Uterus (tissue), 2 donors: Measurements from ENCODE around the gene CEP55.

ENCODE experiments used
- POLR2A ChIP-seq, 2 donors: fragments of 450-650 bp; IDR thresholded peaks; one replicate each; pipeline ENCODE4 v1.6.1; 2016; ENCODE audit warnings: antibody characterized with exemption in 2 of 2, mild to moderate bottlenecking in 1 of 2, moderate library complexity in 1 of 2
- TF ChIP-seq, protein P1 (sequence below), 4 experiments: fragments of 200-600 bp in 2 of 4; fragments of 450-650 bp in 2 of 4; sonication (generic) in 2 of 4; IDR thresholded peaks; one replicate each; pipeline ENCODE4 v1.5.1; 2016 to 2019; ENCODE audit warnings: antibody characterized with exemption in 4 of 4, mild to moderate bottlenecking in 2 of 4, moderate library complexity in 1 of 4

DNA sequence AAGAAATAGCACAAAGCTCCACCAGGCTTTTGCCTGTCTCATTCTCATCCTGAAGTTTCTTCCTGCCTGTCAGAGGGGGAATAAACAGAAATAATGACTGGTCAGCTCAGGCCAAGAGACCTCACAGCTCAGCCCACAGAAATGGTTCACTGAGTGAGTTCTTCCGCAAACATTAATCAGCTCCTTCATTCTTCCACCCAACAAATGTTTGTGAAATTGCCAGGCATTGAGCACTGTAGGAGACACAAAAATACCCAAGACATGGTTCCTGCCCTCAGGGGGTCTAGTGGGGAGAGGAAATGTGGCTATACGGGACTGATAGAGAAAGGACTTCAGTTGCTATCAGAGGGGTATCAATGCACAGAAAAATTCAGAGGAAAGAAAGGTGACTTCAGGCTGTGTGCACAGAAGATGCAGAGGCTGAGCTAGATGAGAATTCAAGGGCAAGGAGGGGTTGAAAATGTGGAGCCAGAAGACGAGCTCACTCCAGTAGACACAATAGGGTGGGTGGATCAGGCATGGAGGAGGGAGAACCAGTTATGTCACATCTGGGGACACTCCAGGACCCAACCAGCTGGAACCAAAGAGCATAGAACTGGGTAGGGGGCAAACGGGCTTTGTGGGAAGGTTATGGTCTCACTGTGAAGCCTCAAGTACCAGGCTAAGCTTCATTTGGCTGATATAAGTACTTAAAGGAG lies 35.2 kb upstream of the CEP55 start:
- TF ChIP-seq POLR2A (IDR thresholded peaks at IDR 0.05), result no peak
- TF ChIP-seq, protein P1, sequence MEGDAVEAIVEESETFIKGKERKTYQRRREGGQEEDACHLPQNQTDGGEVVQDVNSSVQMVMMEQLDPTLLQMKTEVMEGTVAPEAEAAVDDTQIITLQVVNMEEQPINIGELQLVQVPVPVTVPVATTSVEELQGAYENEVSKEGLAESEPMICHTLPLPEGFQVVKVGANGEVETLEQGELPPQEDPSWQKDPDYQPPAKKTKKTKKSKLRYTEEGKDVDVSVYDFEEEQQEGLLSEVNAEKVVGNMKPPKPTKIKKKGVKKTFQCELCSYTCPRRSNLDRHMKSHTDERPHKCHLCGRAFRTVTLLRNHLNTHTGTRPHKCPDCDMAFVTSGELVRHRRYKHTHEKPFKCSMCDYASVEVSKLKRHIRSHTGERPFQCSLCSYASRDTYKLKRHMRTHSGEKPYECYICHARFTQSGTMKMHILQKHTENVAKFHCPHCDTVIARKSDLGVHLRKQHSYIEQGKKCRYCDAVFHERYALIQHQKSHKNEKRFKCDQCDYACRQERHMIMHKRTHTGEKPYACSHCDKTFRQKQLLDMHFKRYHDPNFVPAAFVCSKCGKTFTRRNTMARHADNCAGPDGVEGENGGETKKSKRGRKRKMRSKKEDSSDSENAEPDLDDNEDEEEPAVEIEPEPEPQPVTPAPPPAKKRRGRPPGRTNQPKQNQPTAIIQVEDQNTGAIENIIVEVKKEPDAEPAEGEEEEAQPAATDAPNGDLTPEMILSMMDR (IDR thresholded peaks at IDR 0.05), result no peak
